KBM-7 (cell line): ENCODE results near the gene IFRD2.

ENCODE experiments used
- DNase-seq: peaks from one replicate; pipeline ENCODE4 v3.0.0-alpha.2; 2015
- in situ Hi-C: fragments of 300-500 bp; cut with MboI; formaldehyde crosslinking; loops from 2 replicates; pipeline ENCODE4 v1.14.3; 2020; ENCODE audit warnings: low sequenced_read_pairs, low pct_unique_long_range_greater_than_20kb, mixed read lengths

Gene IFRD2

GRCh38 chr3:50325497-50326181 is 33.4 kb upstream of the IFRD2 start:
- in situ Hi-C loops: no loop called here
- DNase-seq: no peak

- no peak for DNase-seq
- in situ Hi-C loops: no loop called here
These were observed 32.9 kb upstream of the IFRD2 start for GRCh38 chr3:50325113-50325480.

DNA sequence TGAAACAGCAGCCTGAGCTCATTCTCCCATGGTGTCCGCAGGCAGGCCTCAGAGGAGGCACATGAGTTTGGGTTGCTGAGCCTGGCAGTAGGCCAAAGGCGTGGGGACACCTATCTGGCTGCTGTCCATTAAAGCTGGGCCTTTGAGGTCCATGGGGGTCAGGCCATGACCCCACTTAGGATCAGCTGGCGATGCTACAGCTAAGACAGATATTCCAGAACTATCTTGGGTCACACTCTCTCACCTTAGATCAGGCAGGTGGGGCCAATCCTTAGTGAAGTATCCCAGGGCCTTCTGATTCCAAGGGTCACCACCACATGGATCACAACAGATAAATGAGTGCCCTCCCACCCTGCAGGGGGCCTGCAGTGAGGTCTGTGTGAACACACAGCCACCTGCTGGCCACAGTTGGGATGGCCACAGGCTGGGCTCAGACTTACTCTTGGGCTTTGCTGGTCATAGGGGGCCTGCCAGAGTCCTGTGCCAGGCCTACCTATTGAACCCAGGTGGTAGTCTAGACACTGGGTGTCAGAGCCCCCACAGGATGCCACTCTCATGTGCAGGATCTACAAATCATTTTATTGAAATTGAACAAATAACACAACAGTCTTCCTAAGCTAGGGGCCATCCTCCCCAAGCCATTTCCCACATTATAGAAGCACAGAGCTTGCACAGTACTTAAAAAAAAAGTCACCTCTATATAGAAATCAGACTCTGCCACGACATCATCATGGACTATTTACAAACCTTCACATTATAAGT is 32.3 kb upstream of the IFRD2 start:
- in situ Hi-C loops: no loop called here
- DNase-seq: peak; percentile 77

- in situ Hi-C loops: no loop called here
These were observed 31.5 kb upstream of the IFRD2 start for GRCh38 chr3:50323614-50324199.

DNA sequence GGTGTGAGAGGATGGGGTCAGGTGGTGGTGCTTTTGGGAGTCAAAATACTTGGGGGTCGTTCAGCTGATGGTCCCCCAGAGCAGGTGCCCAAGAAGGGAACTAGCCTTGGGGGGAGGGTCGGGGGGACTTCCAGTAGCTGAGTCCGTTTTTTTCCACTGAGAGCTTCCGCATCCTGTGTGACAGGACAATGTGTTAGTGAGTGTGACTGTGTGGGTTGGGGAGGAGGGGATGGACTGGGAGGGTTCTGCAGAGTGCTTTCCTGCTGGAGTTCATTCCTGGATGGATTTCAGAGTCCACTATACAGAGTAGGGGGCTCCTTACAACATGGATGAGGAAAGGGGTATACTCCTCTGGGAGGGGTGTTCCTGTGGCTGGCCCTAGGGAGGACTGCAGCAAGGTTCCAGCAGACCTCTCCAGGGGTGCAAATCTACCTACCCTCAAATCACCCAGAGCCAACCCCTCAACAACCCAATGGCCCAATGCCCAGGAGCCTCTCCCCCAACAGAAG is 30.9 kb upstream of the IFRD2 start:
- in situ Hi-C loops: no loop called here
- no peak for DNase-seq

More at GRCh38 chr3:50323614-50324199, 31.5 kb upstream of the IFRD2 start:
- DNase-seq: no peak

DNA sequence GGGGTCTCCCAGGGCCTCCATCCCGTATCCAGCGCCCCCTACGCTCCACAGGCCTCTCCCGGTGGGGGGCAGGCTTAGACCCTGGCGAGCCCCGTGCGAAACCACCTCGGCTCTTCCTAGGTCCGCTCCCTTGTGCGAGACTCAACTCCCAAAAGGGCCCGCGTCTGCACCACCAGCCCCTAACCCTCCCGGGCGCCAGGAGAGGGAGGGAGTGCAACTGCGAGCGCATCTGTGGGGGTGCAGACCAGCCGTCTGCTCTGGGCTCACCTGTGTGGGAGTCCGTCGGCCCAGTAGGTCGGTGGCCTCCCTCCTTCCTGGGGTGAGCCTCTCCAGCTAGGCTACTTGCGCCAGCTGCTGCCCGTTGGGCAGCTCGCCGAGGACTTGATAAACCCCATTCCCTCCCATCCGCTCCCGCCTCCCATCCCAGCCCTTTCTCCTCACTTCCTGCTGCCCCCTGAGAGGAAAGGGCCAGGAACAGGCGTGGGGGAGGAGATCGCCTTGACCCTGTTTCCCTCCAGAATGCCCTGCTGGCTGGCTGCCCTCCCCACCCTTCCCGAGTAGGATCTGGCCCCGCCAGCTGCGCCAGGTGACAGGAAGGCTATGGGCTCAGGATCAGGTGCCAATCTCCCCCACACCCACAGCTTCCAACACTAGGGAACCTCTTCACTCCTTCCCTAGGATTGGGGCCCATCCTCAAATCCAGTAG is 30.3 kb upstream of the IFRD2 start, which contains the start of gene HYAL2:
Gene HYAL2, minus strand, starts transcription at position 360 of the 706 bp plus-strand sequence. CDS start 2,256 bp downstream, outside the sequence.
- no peak for DNase-seq
- in situ Hi-C loops: no loop called here

- no peak for DNase-seq
- in situ Hi-C loops: no loop called here
These were observed 29.8 kb upstream of the IFRD2 start for GRCh38 chr3:50322115-50322385.

DNA sequence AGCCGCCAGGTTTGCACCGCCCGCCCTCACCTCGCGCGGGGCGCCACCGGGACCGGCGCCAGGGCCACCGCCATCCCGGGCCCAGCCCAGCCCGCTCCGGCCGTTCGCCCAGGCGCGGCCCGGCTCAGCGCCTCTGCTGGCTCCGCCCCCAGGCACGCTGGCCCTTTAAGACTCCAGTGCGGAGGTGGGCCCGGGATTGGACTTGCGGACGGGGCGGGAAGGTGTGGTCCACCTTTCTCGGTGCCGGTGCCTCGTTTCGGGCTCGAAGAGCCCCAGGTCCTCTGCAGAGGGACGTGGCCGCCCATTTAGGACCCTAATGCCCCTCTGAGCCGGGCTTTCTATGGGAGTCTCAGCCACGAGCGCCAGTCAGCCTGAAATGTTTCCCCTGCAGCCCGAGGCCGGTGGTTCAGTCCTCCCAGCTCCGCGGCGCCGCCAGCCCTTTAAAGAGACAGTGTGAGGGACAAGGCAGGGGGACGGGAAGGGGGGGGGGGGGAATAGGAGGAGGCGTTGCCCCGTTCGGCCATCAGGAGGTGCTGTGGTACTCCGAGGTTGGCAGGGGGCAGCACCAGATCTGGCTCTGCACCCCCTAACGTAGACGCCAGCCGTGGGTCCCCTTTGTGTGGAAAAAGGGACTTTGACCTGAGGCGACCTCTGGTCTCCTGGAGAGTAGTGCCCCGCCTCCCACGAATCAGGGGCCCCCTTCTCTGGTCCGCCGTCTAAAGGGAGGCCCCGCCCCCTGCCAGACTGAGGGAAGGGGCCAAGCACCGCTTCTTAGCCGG is 29.3 kb upstream of the IFRD2 start:
- peak; percentile 89 for DNase-seq
- in situ Hi-C loops: no loop called here

DNA sequence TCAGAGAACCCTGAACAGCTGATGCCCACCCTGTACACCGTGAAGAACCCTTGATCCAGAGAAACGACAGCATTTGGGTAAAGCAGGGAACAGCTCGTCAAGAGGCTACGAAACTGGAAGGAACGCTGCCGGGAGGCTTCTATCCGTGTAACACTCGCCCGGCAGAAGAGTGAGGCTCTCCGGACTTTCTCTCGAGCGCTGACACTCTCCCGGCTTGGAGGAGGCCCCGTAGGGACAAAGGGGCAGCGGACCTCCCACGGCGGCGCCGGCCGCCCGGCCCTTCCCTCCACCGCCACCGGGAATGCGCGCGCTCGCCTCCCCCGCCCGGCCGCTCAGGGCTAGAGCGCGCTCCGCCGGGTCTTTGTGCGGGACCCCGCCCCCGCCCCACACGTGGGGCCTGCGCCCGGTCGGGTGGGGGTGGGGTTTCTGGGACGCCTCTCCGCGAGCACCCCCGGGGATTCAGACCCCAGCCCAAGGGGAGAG is 28.7 kb upstream of the IFRD2 start:
- DNase-seq: peak; percentile 69
- in situ Hi-C loops: no loop called here

DNA sequence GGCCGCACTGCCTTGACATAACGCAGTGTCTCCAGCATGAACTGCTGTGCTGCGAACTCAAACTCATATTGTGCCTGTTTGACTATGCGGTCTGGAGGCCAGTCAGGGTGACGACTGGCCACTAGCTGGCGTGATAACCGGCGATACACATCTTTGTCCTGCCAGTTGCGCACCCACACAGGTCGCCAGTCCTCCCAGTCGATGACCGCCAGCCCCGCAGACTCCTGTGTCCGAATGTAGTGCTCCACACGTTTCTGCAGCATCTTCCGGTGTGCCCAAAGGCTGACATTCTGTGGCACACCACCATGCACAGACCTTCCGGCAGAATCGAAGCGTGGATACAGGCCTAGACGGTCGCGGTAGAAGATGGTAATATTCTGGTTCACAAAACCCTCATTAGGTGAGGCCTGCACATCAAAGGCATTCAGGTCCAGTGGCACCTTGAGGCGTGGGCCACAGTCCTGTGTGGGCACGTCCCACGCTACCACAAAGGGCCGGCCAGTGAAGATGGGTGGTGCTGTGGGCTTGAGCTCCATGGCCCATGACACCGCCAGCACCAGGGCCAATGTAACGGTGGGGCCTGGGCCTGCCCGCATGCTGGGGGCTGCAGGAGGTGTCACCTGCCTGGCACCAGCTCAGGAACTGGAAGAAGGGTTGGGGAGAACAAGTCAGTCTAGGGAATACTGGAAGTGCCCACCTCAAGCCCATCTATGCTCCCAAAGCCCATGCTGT is 27.8 kb upstream of the IFRD2 start:
- DNase-seq: no peak
- in situ Hi-C loops: no loop called here

- in situ Hi-C loops: no loop called here
- no peak for DNase-seq
These were observed 27.1 kb upstream of the IFRD2 start for GRCh38 chr3:50319181-50319893.

DNA sequence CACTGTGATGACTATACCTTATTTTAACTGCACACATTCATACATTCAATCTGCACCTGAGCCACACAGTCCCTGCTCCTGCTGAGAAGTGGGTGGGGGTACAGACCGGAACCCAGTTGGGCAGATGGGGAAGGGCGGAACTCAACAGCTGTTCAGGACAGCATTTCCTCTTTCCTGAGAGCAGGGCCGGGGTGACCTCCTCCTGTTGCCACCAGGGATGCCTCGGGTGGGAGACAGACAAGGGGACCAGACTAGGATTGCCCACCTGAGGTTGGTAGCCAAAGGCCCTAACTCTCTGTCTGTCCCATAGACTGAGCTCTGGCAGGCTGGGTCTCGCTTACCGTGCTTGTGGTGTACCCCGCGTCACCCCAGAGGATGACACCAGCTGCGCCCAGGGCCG is 26.4 kb upstream of the IFRD2 start:
- in situ Hi-C loops: no loop called here
- no peak for DNase-seq

- in situ Hi-C loops: no loop called here
- no peak for DNase-seq
These were observed 25.9 kb upstream of the IFRD2 start for GRCh38 chr3:50318163-50318562.

GRCh38 chr3:50317300-50317699 is 25.1 kb upstream of the IFRD2 start:
- DNase-seq: no peak
- in situ Hi-C loops: no loop called here

DNA sequence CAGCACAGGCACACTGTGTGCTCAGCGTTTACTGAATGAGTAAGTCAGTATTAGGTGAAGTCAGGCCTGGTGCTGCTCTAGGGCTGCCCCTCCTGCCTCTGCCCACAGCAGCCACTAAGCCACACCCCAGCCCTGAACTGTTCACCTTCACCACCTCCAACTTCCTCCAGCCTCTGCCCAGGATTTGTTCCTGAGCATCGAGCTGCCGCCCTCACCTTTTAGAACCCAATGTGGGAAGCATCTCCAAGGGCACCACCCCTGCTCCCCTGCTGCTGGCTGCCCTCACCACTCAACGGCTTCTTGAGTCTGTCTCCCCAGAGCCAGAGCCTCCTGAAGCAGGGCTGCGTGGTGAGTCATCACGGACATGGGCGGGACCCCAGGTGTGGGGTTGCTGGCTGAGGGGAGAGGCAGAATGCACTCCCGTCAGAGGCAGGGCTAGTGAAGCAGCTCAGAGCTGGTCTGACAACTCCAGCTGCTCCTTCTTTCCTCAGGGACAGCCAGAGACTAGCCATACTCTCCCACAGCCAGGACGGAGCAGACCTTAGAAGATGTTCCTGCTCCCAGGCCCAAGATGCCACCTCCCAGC is 24.5 kb upstream of the IFRD2 start:
- DNase-seq: no peak
- in situ Hi-C loops: no loop called here

DNA sequence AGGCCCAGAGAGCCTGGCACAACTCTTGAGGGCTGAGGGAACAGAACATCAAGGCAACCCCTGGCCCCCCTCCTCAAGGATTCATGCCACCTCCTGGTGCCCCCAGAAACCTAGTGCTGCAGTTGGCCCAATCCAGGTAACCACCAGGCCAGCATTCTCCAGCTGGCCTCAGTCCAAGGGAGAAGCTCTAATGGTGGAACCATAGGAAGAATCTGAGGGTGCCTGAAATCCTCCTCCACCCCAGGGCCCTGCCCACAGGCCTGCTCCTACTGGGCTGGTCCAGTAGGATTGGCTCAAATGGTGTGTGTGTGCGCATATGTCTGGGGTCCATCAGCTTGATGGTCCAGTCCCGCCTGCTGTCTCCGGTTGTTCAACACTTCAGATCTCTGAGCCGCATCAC is 22.6 kb upstream of the IFRD2 start:
- in situ Hi-C loops: no loop called here
- DNase-seq: no peak

- no peak for DNase-seq
- in situ Hi-C loops: no loop called here
These were observed 22.1 kb upstream of the IFRD2 start for GRCh38 chr3:50314342-50314741.
